GM12878 (cell line): ENCODE data around the gene AQP11.

Experiments
- CTCF ChIP-seq, 3 experiments: IDR thresholded peaks in 2 of 3; conservative IDR thresholded peaks in 1 of 3; 2 replicates each; pipeline ENCODE4 v1.5.1; 2011; ENCODE audit warnings: low read depth in 3 of 3, low read length in 3 of 3, mild to moderate bottlenecking in 3 of 3, control low read depth in 2 of 3, moderate library complexity in 2 of 3, inconsistent platforms in 1 of 3, mixed read lengths in 1 of 3; ENCODE audit not compliant: control insufficient read depth in 2 of 3, insufficient read depth in 1 of 3; ENCODE audit errors: extremely low read depth in 1 of 3
- ESRRA ChIP-seq: IDR thresholded peaks from 2 replicates; pipeline ENCODE4 v1.6.1; 2012; ENCODE audit warnings: mild to moderate bottlenecking, low read length, improper control_type of control experiment
- POLR2A ChIP-seq: IDR thresholded peaks from 2 replicates; pipeline ENCODE4 v1.6.1; 2011; ENCODE audit warnings: low read depth, mild to moderate bottlenecking, low read length
- POLR2AphosphoS2 ChIP-seq: IDR thresholded peaks from 2 replicates; pipeline ENCODE4 v1.6.1; 2011; ENCODE audit warnings: low read depth, mild to moderate bottlenecking, low read length, improper control_type of control experiment, moderate library complexity
- SMC3 ChIP-seq: IDR thresholded peaks from 2 replicates; pipeline ENCODE4 v1.6.1; 2011; ENCODE audit warnings: low read length, improper control_type of control experiment, borderline replicate concordance
- SPI1 ChIP-seq: IDR thresholded peaks from 2 replicates; pipeline ENCODE4 v1.6.1; 2011; ENCODE audit warnings: low read depth, mild to moderate bottlenecking, low read length, moderate library complexity, borderline replicate concordance; ENCODE audit not compliant: insufficient read depth
- SRF ChIP-seq, 2 experiments: IDR thresholded peaks; 2 replicates each; pipeline ENCODE4 v1.6.1; 2011; ENCODE audit warnings: low read depth in 2 of 2, low read length in 2 of 2, mild to moderate bottlenecking in 1 of 2, moderate library complexity in 1 of 2
- STAT3 ChIP-seq: IDR thresholded peaks from 2 replicates; pipeline ENCODE4 v1.6.1; 2011; ENCODE audit warnings: low read depth, low read length, improper control_type of control experiment
- USF2 ChIP-seq: IDR thresholded peaks from 2 replicates; pipeline ENCODE4 v1.6.1; 2011; ENCODE audit warnings: low read depth, low read length, improper control_type of control experiment, borderline replicate concordance
- YY1 ChIP-seq: IDR thresholded peaks from 2 replicates; pipeline ENCODE4 v1.6.1; 2011; ENCODE audit warnings: low read depth, mild to moderate bottlenecking, low read length
- TF ChIP-seq, protein P1 (sequence below): IDR thresholded peaks from 2 replicates; pipeline ENCODE4 v1.6.1; 2011; ENCODE audit warnings: borderline replicate concordance, low read depth, mild to moderate bottlenecking, moderate library complexity, mixed read lengths, low read length; ENCODE audit not compliant: insufficient read depth; ENCODE audit errors: extremely low read length

DNA sequence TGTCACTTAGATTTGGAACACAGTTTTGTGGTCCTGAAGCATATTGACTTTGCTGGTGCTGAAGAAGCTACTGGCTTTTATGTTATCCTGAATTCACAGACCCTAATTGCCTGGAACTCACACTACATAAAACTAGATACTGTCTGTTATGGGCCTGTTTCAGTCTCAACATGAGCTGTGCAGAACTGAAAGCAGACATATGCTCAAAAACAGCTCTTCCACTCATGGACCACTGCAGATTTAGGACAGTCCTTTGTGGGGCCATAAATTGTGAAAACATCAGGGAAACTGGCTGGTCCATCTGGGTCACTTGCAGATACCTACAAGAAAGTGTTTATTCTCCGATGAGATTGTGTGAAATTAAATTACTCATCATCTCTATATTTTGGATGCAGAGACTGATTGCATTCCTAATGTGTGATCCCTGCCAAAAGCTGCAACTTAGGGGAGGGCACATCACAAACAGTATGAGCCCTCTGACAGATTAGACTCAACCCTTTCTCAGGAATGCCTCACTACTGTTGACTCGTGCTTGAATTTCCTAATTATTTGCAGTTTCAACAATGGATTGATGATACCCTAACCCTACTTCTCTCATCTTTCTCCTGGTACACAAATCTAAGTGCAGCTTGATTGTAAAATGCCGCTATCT lies 58.0 kb downstream of the AQP11 start:
- TF ChIP-seq POLR2A (no peak), YY1 (no peak), SRF (IDR thresholded peaks at IDR 0.05; ENCODE audit: low read depth in 2 of 2, low read length in 2 of 2) (no peak), STAT3 (no peak), SMC3 (no peak), USF2 (no peak), ESRRA (no peak), POLR2AphosphoS2 (no peak), CTCF (IDR thresholded peaks at IDR 0.05 in 2 of 3, conservative IDR thresholded peaks at IDR 0.05 in 1 of 3; ENCODE audit: control insufficient read depth in 2 of 3, extremely low read depth in 1 of 3, insufficient read depth in 1 of 3, low read depth in 3 of 3, low read length in 3 of 3) (no peak), SPI1 (no peak)
- TF ChIP-seq, protein P1, sequence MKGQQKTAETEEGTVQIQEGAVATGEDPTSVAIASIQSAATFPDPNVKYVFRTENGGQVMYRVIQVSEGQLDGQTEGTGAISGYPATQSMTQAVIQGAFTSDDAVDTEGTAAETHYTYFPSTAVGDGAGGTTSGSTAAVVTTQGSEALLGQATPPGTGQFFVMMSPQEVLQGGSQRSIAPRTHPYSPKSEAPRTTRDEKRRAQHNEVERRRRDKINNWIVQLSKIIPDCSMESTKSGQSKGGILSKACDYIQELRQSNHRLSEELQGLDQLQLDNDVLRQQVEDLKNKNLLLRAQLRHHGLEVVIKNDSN: no peak
